BJ (cell line): ENCODE results near the gene DMD. TPM values are rescaled to one million over a fixed set of nuclear protein-coding genes. Genes with fewer than 3 reads are reported as not detected.

Experiments
- CTCF ChIA-PET: fragments of 350-600 bp; formaldehyde crosslinking; extraction: SDS; loops from one replicate; lab custom pipeline; 2021; ENCODE audit warnings: antibody characterized with exemption, inconsistent platforms; lab: Yijun Ruan, JAX
- POLR2A ChIA-PET: fragments of 300-600 bp; sonication (Branson Sonifier 250); formaldehyde crosslinking; extraction: SDS; loops from one replicate; lab custom pipeline; 2021; ENCODE audit warnings: antibody characterized with exemption; lab: Charles Lee
- DNase-seq: peaks from one replicate; pipeline ENCODE4 v3.0.0-alpha.2; 2011; ENCODE audit warnings: low read depth
- H3K27me3 ChIP-seq: 2 replicates; pipeline ENCODE4 v1.6.0; 2011; ENCODE audit warnings: low read length; ENCODE audit not compliant: control insufficient read depth, insufficient read depth
- H3K36me3 ChIP-seq: 2 replicates; pipeline ENCODE4 v1.5.1; 2011; ENCODE audit warnings: low read length; ENCODE audit not compliant: control insufficient read depth, insufficient read depth
- H3K4me3 ChIP-seq: 2 replicates; pipeline ENCODE4 v1.5.1; 2011; ENCODE audit warnings: low read depth, mild to moderate bottlenecking, control low read depth, low read length
- polyA plus RNA-seq: library from polyadenylated mRNA; depleted of rRNA; stranded (reverse); fragments of >200 nt; gene quantifications from 2 replicates; pipeline ENCODE4 v1.2.3, GENCODE V29; 2011
- TF ChIP-seq, protein P1 (sequence below): IDR thresholded peaks from 2 replicates; pipeline ENCODE4 v1.5.1; 2011; ENCODE audit warnings: low read depth, mild to moderate bottlenecking, control low read depth, inconsistent platforms, low read length, moderate library complexity; ENCODE audit not compliant: insufficient read depth

The DMD gene
- polyA plus RNA-seq, 1 experiment: 12.5 TPM

DNA sequence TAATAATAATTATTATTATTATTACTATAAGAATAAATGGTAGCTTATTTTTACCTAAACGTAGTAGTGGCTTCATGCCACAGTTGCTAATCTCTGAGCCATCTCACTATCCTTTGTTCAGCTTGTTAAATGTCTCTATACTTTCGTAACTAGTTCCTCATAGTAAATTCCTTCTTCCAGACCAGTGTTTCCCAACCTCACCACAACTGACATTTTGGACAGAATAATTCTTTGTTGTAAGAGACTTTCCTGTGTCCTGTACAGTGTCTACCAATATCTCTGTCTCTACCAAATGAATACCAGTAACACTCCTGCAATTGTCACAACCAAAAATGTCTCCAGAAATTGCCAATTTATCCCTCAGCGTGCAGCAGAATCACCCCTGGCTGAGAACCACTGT is 1040.9 kb downstream of the DMD start:
- Histone ChIP-seq H3K36me3 (no peaks in the 10 kb centered on the region), H3K27me3 (no peaks in the 10 kb centered on the region), H3K4me3 (no peak overlapping the region)
- CTCF ChIA-PET: no interaction called here
- POLR2A ChIA-PET: no interaction called here
- TF ChIP-seq, protein P1, sequence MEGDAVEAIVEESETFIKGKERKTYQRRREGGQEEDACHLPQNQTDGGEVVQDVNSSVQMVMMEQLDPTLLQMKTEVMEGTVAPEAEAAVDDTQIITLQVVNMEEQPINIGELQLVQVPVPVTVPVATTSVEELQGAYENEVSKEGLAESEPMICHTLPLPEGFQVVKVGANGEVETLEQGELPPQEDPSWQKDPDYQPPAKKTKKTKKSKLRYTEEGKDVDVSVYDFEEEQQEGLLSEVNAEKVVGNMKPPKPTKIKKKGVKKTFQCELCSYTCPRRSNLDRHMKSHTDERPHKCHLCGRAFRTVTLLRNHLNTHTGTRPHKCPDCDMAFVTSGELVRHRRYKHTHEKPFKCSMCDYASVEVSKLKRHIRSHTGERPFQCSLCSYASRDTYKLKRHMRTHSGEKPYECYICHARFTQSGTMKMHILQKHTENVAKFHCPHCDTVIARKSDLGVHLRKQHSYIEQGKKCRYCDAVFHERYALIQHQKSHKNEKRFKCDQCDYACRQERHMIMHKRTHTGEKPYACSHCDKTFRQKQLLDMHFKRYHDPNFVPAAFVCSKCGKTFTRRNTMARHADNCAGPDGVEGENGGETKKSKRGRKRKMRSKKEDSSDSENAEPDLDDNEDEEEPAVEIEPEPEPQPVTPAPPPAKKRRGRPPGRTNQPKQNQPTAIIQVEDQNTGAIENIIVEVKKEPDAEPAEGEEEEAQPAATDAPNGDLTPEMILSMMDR: no peak
- DNase-seq: no peak

DNA sequence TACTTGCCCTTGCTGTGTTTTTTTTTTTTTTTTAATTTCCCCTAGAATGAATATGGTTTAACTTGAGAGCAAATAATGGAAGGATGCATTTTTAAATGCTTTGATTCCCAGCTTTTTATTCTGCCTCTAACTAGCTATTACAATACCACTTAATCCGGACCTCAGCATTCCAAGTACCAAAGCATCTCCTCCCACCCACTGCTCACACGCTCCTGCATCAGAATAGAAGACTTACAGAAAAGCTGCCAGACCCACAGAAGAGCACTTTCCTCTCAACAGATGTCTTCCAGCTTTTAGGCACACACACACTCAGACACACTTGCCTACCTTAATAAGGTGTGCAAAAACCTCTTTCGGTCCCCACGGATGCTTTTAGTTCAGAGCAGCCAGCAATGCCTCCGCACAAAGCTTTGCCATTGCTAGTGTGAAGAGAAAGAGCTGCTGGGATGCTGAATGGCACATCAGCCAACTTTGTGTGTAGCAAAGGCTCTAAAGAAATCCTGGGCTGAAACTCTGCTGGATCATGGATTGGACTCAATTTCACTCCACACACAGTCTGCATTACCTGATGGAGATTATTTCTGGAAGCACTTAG is 1056.2 kb downstream of the DMD start:
- no peaks in the 10 kb centered on the region for H3K27me3 ChIP-seq
- TF ChIP-seq, protein P1: no peak
- DNase-seq: no peak
- ChIA-PET POLR2A (no interaction called here), CTCF (no interaction called here)
- no peaks in the 10 kb centered on the region for H3K36me3 ChIP-seq
- no peak overlapping the region for H3K4me3 ChIP-seq

DNA sequence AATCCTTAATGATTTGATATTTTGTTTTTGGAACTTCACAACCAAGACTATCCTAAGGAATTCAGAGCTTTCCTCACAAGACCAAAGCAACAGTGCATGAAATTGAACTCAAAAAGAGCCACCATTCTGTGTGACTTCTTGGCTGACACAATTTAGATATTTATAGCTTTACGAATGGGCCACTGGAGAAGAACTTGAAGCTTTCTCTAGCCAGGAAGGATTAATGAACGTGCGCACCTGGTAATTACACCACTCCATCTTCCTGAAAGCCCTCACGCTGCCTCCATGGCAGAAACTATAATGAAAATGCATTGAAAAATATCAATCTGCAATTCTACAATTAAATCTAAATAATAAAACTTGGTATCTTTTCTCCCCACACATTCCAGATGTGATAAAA is 1057.8 kb downstream of the DMD start:
- POLR2A ChIA-PET: no interaction called here

DNA sequence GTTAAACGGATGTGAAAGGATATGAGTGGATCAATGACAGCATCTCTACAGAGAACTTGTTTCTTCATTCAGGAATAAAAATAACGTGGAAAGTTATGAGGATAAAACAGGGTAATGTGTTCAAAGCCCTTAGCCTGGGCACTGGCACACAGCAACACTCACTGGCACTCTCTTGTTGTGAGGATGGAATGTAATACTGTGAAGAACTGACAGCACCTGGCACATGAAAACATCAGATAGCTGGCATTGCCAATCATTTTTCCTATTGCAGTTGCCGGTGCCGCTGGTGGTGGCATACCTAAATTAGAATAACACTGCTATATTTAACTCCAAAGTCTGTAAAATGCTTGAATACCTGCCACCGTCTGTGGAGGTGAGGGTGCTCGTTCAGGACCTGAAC is 1061.2 kb downstream of the DMD start:
- H3K36me3 ChIP-seq: no peaks in the 10 kb centered on the region
- DNase-seq: no peak
- POLR2A ChIA-PET: no interaction called here
- CTCF ChIA-PET: no interaction called here
- no peak overlapping the region for H3K4me3 ChIP-seq
- TF ChIP-seq, protein P1: no peak
- H3K27me3 ChIP-seq: no peaks in the 10 kb centered on the region

More for the DNA sequence above, 1057.8 kb downstream of the DMD start:
- CTCF ChIA-PET: no interaction called here
- Histone ChIP-seq H3K27me3 (no peaks in the 10 kb centered on the region), H3K4me3 (no peak overlapping the region), H3K36me3 (no peaks in the 10 kb centered on the region)
- TF ChIP-seq, protein P1: no peak
- DNase-seq: no peak

DNA sequence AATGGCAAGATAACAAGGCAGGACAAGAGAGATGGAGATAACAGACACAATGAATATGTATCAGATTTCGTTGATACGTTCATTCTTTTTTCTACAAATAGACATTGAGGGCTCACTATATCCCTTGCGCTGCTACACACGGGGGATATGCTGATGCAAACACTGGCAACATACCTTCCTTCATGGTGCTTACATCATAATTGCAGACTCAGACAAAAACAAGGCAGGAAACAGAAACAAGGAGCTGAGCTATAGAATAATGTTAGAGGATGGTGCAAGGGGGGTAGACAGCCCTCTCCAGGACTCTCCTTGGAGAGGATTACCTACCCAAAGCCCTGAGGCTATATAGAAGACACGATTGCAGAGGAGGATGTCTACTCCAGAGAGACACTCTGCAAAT is 1069.5 kb downstream of the DMD start:
- ChIA-PET CTCF (no interaction called here), POLR2A (no interaction called here)
- TF ChIP-seq, protein P1: no peak
- H3K4me3 ChIP-seq: no peak overlapping the region
- H3K36me3 ChIP-seq: no peaks in the 10 kb centered on the region
- no peaks in the 10 kb centered on the region for H3K27me3 ChIP-seq
- DNase-seq: no peak
